ENCODE data around the gene MTMR6.
A peak's percentile ranks its signal among the peaks of the same experiment; 100 is the strongest.

MTMR6 gene

DNA sequence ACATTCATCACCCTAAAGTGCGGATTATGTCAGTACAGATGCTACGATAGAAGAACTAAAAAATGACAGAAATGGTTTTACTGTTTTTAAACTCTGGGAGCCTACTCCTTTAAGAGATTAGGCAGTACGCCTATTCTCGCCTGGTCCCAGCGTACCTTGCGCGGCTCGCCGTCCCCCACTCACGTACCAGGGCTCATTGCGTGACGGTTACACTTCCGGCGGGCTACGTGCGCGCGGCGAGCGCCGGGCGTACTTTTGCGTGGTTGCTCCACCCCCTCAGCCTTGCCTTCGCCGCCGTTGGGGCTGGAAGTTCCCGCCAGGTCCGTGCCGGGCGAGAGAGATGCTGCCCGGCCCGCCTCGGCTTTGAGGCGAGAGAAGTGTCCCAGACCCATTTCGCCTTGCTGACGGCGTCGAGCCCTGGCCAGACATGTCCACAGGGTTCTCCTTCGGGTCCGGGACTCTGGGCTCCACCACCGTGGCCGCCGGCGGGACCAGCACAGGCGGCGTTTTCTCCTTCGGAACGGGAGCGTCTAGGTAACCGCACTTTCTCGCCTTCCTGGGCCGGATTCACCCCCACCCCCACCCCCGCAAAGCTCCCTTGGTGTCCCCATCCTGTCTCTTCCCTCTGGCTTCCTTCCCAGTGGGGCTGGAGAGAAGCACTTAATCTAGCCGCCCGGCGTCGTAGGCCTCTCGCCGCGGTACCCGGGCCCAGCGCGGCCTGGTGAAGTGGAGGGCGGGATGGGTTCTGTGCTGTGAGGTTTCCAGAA lies 14.2 kb upstream of the MTMR6 start, which contains the start of gene NUP58:
TSS of gene NUP58 (plus strand) at position 279 of the 767 bp plus-strand sequence. CDS start at position 428, 149 bp downstream.
- Histone ChIP-seq H3K9me3 (ENCODE audit: control insufficient read depth in 1 of 2, low read length in 2 of 2) (no peaks in the 10 kb centered on the region), H3K4me1 (ENCODE audit: control insufficient read depth in 1 of 2, insufficient read depth in 2 of 2, low read length in 2 of 2) (peaks cover 7 to 18% of the 10 kb centered on the region in 2 donors), H3K4me3 (ENCODE audit: low read depth in 1 of 2, low read length in 2 of 2) (peak within 1 kb of the TSS; percentile 76 to 96), H3K27ac (ENCODE audit: low read length) (peak within 1 kb of the TSS; percentile 97), H3K36me3 (ENCODE audit: control insufficient read depth in 1 of 2, insufficient read depth in 2 of 2, low read length in 2 of 2) (peaks cover 0 to 9% of the 10 kb centered on the region in 2 donors), H3K27me3 (ENCODE audit: low read depth, low read length) (no peaks in the 10 kb centered on the region)

DNA sequence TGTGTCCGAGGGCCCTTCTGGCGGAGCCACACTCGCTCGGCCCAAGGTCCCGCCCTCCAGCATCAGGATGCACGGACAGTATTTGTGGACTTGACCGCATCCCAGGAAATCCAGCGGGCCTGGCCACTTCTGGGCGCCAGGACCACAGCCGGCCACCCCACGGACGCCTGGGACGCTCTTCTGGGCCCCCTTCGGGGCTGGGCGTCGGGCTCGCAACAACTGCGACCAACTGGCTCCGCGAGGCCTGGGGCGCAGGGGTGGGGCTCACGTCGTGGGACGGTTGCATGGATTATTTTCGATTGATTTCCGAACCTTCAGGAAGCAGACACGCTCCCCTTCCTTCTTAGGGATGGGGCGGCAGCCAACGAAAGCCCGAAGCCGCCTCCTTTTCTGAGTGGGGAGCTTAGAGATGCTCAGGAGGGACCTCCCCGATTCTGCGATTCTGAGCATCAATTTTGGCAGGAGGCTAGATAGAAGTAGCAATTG lies 13.6 kb upstream of the MTMR6 start:
- Histone ChIP-seq H3K27ac (ENCODE audit: low read length) (peak overlapping the region; percentile 97), H3K4me1 (ENCODE audit: control insufficient read depth in 1 of 2, insufficient read depth in 2 of 2, low read length in 2 of 2) (peaks cover 7 to 18% of the 10 kb centered on the region in 2 donors), H3K27me3 (ENCODE audit: low read depth, low read length) (no peaks in the 10 kb centered on the region), H3K36me3 (ENCODE audit: control insufficient read depth in 1 of 2, insufficient read depth in 2 of 2, low read length in 2 of 2) (peaks cover 0 to 9% of the 10 kb centered on the region in 2 donors), H3K9me3 (ENCODE audit: control insufficient read depth in 1 of 2, low read length in 2 of 2) (no peaks in the 10 kb centered on the region), H3K4me3 (ENCODE audit: low read depth in 1 of 2, low read length in 2 of 2) (peak overlapping the region; percentile 76 to 96)

DNA sequence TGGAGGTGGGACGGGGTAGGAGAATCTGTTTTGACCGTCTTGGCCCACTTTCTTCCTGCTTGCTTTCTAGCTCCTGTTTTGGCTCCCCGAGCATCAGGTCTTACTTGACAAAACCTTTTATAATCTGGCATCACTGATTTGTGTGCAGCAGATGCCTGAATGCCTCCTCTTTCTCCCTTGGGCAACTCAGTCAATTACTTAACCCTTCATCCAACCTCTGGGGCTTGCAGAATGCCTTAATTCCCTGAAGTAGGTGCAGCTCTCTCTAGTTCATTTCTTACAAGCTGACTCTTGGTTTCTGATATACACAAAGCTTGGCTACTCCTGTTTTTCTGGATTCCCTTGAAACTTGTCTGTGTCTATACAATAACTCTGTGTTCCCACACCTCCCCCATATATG lies 8.4 kb upstream of the MTMR6 start:
- Histone ChIP-seq H3K27me3 (ENCODE audit: low read depth, low read length) (no peaks in the 10 kb centered on the region), H3K9me3 (ENCODE audit: control insufficient read depth in 1 of 2, low read length in 2 of 2) (no peaks in the 10 kb centered on the region), H3K4me3 (ENCODE audit: low read depth in 1 of 2, low read length in 2 of 2) (no peak overlapping the region), H3K27ac (ENCODE audit: low read length) (no peak overlapping the region), H3K36me3 (ENCODE audit: control insufficient read depth in 1 of 2, insufficient read depth in 2 of 2, low read length in 2 of 2) (no peaks in the 10 kb centered on the region), H3K4me1 (ENCODE audit: control insufficient read depth in 1 of 2, insufficient read depth in 2 of 2, low read length in 2 of 2) (no peaks in the 10 kb centered on the region)

DNA sequence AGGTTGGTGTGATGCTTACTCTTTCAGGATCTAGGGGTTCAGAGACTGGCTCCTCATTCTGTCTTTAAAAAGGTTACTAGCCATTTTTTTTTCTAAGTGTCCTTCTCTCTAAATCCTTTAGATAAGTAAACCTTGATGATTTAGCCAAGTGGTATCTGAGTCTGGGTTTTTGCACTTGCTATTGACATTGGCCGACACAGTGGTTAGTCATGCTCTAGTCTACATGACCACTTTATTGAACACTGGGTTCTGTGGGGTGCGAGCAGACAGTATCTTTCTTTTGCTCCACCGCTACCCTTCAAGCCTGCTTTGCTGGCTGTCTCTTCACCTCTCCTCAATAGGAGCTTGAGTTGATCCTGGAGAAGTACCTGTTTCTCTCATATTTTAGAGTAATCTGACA lies 7.9 kb upstream of the MTMR6 start:
- no peaks in the 10 kb centered on the region for H3K36me3 ChIP-seq (ENCODE audit: control insufficient read depth in 1 of 2, insufficient read depth in 2 of 2, low read length in 2 of 2)
- no peaks in the 10 kb centered on the region for H3K27me3 ChIP-seq (ENCODE audit: low read depth, low read length)
- no peaks in the 10 kb centered on the region for H3K9me3 ChIP-seq (ENCODE audit: control insufficient read depth in 1 of 2, low read length in 2 of 2)
- H3K27ac ChIP-seq (ENCODE audit: low read length): no peak overlapping the region
- no peaks in the 10 kb centered on the region for H3K4me1 ChIP-seq (ENCODE audit: control insufficient read depth in 1 of 2, insufficient read depth in 2 of 2, low read length in 2 of 2)
- H3K4me3 ChIP-seq (ENCODE audit: low read depth in 1 of 2, low read length in 2 of 2): no peak overlapping the region

DNA sequence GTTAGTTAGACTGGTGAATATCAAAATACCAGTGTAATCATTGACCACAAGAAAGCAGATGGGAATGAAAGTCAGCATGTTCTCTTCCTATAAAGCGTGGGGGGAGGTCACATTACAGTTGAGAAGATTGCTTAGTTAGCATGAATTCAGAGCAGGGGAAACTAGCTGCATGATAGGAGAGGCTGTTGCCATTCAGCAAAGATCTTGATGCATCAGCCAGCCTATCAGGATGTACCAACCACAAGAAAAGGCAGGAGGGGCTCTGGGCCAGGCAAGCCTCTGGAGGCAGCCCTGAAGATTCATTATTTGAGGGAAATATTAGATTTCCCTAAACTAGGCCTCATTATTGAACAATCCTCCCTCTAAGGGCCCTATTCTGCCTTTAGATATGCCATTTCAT lies 5.0 kb upstream of the MTMR6 start:
- Histone ChIP-seq H3K4me1 (ENCODE audit: control insufficient read depth in 1 of 2, insufficient read depth in 2 of 2, low read length in 2 of 2) (peaks cover 0 to 3% of the 10 kb centered on the region in 2 donors), H3K4me3 (ENCODE audit: low read depth in 1 of 2, low read length in 2 of 2) (no peak overlapping the region), H3K27ac (ENCODE audit: low read length) (no peak overlapping the region), H3K36me3 (ENCODE audit: control insufficient read depth in 1 of 2, insufficient read depth in 2 of 2, low read length in 2 of 2) (no peaks in the 10 kb centered on the region), H3K27me3 (ENCODE audit: low read depth, low read length) (no peaks in the 10 kb centered on the region), H3K9me3 (ENCODE audit: control insufficient read depth in 1 of 2, low read length in 2 of 2) (no peaks in the 10 kb centered on the region)

DNA sequence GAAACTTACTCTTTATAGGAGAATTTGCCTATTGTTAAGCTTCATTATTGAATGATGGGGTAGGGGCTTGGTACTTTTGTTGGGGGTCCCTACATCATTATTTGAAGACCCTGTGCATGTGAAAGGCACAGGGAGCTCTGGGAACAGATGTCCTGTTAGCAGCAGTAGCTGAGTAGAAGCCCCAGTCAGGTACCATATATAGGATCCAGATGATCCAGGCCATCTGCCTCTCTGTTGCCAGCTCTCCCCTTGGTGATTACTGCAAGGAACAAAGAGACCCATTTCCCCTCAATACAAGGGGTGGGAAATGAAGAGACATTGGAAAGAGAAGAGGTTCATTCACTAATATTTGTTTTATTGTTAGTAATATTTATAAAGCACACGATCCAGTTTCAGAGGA lies 4.4 kb upstream of the MTMR6 start:
- Histone ChIP-seq H3K27ac (ENCODE audit: low read length) (no peak overlapping the region), H3K27me3 (ENCODE audit: low read depth, low read length) (no peaks in the 10 kb centered on the region)

DNA sequence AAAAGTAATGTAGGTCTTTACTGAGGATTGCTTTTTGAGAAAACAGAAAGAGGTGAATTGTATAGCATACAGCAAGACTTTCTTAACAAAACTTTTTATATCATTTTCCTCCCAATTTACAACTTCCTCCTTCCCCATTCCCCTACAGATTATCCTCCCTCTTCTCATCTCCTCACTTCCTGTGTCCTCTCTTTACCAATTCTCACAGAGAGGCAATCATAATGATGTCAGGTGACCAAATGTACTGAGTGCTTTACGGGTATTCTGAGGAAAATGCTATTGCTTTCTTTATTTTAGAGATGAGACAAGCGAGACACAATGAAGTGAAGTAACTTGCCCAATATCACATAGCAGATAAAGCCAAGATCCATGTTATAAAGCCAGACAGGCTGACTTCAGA lies 1.7 kb upstream of the MTMR6 start:
- Histone ChIP-seq H3K36me3 (ENCODE audit: control insufficient read depth in 1 of 2, insufficient read depth in 2 of 2, low read length in 2 of 2) (peaks cover 0 to 4% of the 10 kb centered on the region in 2 donors), H3K27me3 (ENCODE audit: low read depth, low read length) (no peaks in the 10 kb centered on the region), H3K9me3 (ENCODE audit: control insufficient read depth in 1 of 2, low read length in 2 of 2) (no peaks in the 10 kb centered on the region), H3K27ac (ENCODE audit: low read length) (no peak overlapping the region), H3K4me1 (ENCODE audit: control insufficient read depth in 1 of 2, insufficient read depth in 2 of 2, low read length in 2 of 2) (peaks cover 3 to 12% of the 10 kb centered on the region in 2 donors), H3K4me3 (ENCODE audit: low read depth in 1 of 2, low read length in 2 of 2) (no peak overlapping the region)

More for the DNA sequence above, 4.4 kb upstream of the MTMR6 start:
- Histone ChIP-seq H3K9me3 (ENCODE audit: control insufficient read depth in 1 of 2, low read length in 2 of 2) (no peaks in the 10 kb centered on the region), H3K4me1 (ENCODE audit: control insufficient read depth in 1 of 2, insufficient read depth in 2 of 2, low read length in 2 of 2) (peaks cover 0 to 3% of the 10 kb centered on the region in 2 donors), H3K36me3 (ENCODE audit: control insufficient read depth in 1 of 2, insufficient read depth in 2 of 2, low read length in 2 of 2) (peaks cover 0 to 4% of the 10 kb centered on the region in 2 donors), H3K4me3 (ENCODE audit: low read depth in 1 of 2, low read length in 2 of 2) (no peak overlapping the region)

DNA sequence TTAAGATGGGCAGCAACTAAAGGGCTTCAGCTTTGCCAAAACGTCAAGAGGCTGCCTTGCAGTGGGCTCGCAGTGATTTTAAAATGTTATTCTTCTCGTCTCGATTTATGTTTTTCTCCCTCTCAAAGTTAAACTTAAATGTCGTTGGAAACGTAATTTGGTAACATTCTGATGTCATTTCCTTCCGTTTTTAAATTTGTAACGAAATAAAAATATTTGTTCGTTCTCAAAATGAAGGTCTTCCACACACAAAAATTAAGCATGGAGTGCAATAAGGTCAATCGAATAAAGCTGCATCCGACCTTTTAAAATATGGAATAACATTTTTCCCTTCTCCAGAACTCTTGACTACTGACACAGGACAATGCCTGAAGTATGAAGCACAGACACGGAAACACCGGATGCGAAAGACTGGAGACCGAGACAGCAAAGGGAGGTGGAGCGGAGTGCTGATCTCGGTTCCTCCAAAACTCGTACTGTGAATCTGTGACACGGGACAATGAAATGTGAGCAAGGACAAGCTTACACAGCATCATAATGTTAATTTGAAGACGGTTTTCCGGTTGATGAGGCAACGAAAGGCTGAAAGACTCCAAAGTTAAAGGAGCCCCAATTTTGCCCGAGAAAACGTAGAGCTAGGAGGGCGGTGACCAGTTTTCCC lies 850 bp downstream of the MTMR6 start:
- H3K27ac ChIP-seq (ENCODE audit: low read length): peak overlapping the region; percentile 85
- no peaks in the 10 kb centered on the region for H3K9me3 ChIP-seq (ENCODE audit: control insufficient read depth in 1 of 2, low read length in 2 of 2)
- H3K4me3 ChIP-seq (ENCODE audit: low read depth in 1 of 2, low read length in 2 of 2): peak overlapping the region; percentile 81 to 97
- H3K27me3 ChIP-seq (ENCODE audit: low read depth, low read length): no peaks in the 10 kb centered on the region
- peaks cover 3 to 12% of the 10 kb centered on the region in 2 donors for H3K4me1 ChIP-seq (ENCODE audit: control insufficient read depth in 1 of 2, insufficient read depth in 2 of 2, low read length in 2 of 2)
- peaks cover 0 to 4% of the 10 kb centered on the region in 2 donors for H3K36me3 ChIP-seq (ENCODE audit: control insufficient read depth in 1 of 2, insufficient read depth in 2 of 2, low read length in 2 of 2)

DNA sequence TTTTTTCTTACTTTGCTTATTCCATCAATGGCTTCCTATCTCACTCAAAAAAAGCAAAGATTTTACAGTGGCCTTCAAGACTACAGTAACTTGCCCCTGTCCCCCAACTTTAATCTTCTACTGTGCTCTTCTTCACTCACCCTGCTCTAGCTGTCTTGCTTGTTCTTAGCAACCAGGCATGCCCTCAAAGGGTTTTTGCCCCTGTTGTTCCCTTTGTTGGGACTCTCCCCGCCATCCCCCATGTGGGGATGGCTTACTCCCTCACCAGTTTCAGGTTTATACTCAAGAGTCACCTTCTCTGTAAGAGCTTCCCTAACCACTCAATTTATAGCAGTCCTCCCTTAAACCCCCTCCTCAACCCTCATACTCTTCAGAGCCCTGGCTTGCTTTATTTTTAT lies 5.4 kb downstream of the MTMR6 start:
- H3K4me1 ChIP-seq (ENCODE audit: control insufficient read depth in 1 of 2, insufficient read depth in 2 of 2, low read length in 2 of 2): peaks cover 0 to 12% of the 10 kb centered on the region in 2 donors
- no peak overlapping the region for H3K4me3 ChIP-seq (ENCODE audit: low read depth in 1 of 2, low read length in 2 of 2)
- no peaks in the 10 kb centered on the region for H3K9me3 ChIP-seq (ENCODE audit: control insufficient read depth in 1 of 2, low read length in 2 of 2)
- no peaks in the 10 kb centered on the region for H3K27me3 ChIP-seq (ENCODE audit: low read depth, low read length)
- no peak overlapping the region for H3K27ac ChIP-seq (ENCODE audit: low read length)
- H3K36me3 ChIP-seq (ENCODE audit: control insufficient read depth in 1 of 2, insufficient read depth in 2 of 2, low read length in 2 of 2): peaks cover 0 to under 1% of the 10 kb centered on the region in 2 donors

DNA sequence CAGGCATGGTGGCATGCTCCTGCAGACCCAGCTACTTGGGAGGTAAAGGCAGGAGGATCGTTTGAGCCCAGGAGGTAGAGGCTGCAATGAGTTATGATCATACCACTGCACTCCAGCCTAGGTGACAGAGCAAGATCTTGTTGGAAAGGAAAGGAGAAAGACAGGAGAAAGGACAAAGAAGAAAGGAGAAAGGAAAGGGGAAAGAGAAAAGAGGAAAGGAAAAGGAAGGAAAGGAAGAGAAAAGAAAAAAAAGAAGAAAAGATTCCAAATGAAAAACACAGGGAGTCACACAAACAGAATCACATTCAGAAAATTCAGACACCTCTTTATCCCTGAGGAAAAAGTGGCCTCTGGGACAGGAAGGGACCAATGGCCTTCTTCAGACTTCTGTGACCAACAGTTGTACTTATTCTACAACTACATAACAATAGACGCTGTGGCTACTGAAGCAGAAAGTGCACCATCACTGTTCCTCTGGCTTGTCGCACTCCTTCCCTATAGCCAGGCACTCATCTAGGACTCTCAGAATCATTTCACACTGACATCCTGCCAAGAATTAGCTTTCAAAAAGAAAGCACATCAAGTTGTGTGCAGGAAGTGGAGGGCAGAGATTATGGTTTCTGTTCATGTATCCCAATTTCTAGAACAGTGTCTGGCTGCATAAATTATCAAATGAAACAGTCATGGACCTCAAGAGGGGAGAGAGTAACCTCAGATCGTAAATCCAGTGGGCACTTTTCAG lies 5.9 kb downstream of the MTMR6 start:
- Histone ChIP-seq H3K4me1 (ENCODE audit: control insufficient read depth in 1 of 2, insufficient read depth in 2 of 2, low read length in 2 of 2) (peaks cover 0 to 12% of the 10 kb centered on the region in 2 donors), H3K27me3 (ENCODE audit: low read depth, low read length) (no peaks in the 10 kb centered on the region), H3K9me3 (ENCODE audit: control insufficient read depth in 1 of 2, low read length in 2 of 2) (no peaks in the 10 kb centered on the region), H3K27ac (ENCODE audit: low read length) (no peak overlapping the region), H3K36me3 (ENCODE audit: control insufficient read depth in 1 of 2, insufficient read depth in 2 of 2, low read length in 2 of 2) (no peaks in the 10 kb centered on the region), H3K4me3 (ENCODE audit: low read depth in 1 of 2, low read length in 2 of 2) (no peak overlapping the region)

DNA sequence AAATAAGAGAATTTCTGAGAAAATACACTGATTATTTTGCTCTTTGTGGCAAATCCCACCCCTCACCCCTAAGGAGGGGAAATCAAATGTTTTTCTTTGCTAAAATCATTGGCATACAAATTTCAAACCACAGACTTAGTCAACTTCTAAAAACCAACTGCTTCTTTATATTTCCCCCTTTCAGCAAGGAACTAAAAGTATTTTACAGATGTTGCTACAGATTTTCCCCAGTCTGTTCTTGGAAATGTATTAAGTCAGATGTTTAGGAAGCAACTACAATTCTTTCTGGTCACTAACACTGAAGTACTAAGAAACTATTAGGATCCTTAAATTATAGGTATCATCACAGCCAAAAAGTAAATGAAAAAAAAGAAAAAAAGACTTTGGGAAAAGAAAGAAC lies 6.9 kb downstream of the MTMR6 start:
- H3K36me3 ChIP-seq (ENCODE audit: control insufficient read depth in 1 of 2, insufficient read depth in 2 of 2, low read length in 2 of 2): no peaks in the 10 kb centered on the region
- H3K27ac ChIP-seq (ENCODE audit: low read length): no peak overlapping the region
- no peaks in the 10 kb centered on the region for H3K9me3 ChIP-seq (ENCODE audit: control insufficient read depth in 1 of 2, low read length in 2 of 2)
- H3K4me3 ChIP-seq (ENCODE audit: low read depth in 1 of 2, low read length in 2 of 2): no peak overlapping the region
- no peaks in the 10 kb centered on the region for H3K27me3 ChIP-seq (ENCODE audit: low read depth, low read length)
- H3K4me1 ChIP-seq (ENCODE audit: control insufficient read depth in 1 of 2, insufficient read depth in 2 of 2, low read length in 2 of 2): peaks cover 0 to 3% of the 10 kb centered on the region in 2 donors

Data from muscle layer of duodenum (tissue), 2 donors.